Osteoblast (primary cell): ENCODE measurements around the gene APPBP2. TPM values are rescaled to one million over a fixed set of nuclear protein-coding genes. Genes with fewer than 3 reads are reported as not detected.

Experiments
- DNase-seq: peaks from one replicate; pipeline ENCODE4 v3.0.0; 2011; ENCODE audit warnings: low spot score, mixed read lengths; ENCODE audit not compliant: insufficient read length; ENCODE audit errors: missing footprints
- H2AFZ ChIP-seq: 2 replicates; pipeline ENCODE4 v1.6.0; 2011; ENCODE audit warnings: mild to moderate bottlenecking, low read length
- H3K27ac ChIP-seq: 2 replicates; pipeline ENCODE4 v1.5.1; 2011; ENCODE audit warnings: mild to moderate bottlenecking, low read depth, low read length, moderate library complexity
- H3K27me3 ChIP-seq: 2 replicates; pipeline ENCODE4 v1.6.0; 2012; ENCODE audit warnings: mild to moderate bottlenecking, control low read depth, inconsistent platforms, low read length, moderate library complexity; ENCODE audit not compliant: insufficient read depth
- H3K36me3 ChIP-seq: 2 replicates; pipeline ENCODE4 v1.5.1; 2011; ENCODE audit warnings: mild to moderate bottlenecking, low read length, control low read depth, moderate library complexity; ENCODE audit not compliant: insufficient read depth
- H3K4me1 ChIP-seq: 2 replicates; pipeline ENCODE4 v1.5.1; 2011; ENCODE audit warnings: mild to moderate bottlenecking, low read length, control low read depth, moderate library complexity; ENCODE audit not compliant: insufficient read depth
- H3K4me2 ChIP-seq: 2 replicates; pipeline ENCODE4 v1.6.0; 2011; ENCODE audit warnings: mild to moderate bottlenecking, low read length; ENCODE audit not compliant: insufficient read depth
- H3K4me3 ChIP-seq: fragments of 200-600 bp; sonication (generic); 3 replicates; pipeline ENCODE4 v1.5.1; 2012; ENCODE audit warnings: mild to moderate bottlenecking, low read length, inconsistent platforms; ENCODE audit not compliant: insufficient read depth
- H3K79me2 ChIP-seq: 2 replicates; pipeline ENCODE4 v1.6.0; 2012; ENCODE audit warnings: mild to moderate bottlenecking, low read length, control low read depth, inconsistent platforms; ENCODE audit not compliant: insufficient read depth
- H3K9me3 ChIP-seq: 2 replicates; pipeline ENCODE4 v1.5.1; 2011; ENCODE audit warnings: low read depth, low read length, control low read depth
- H4K20me1 ChIP-seq: 2 replicates; pipeline ENCODE4 v1.6.0; 2012; ENCODE audit warnings: mild to moderate bottlenecking, low read length, control low read depth; ENCODE audit not compliant: insufficient read depth
- total RNA-seq: library from RNA; depleted of rRNA; stranded (reverse); fragments of >200 nt; gene quantifications from 2 replicates; pipeline ENCODE4 v1.2.3, GENCODE V29; 2012
- TF ChIP-seq, protein P1 (sequence below): IDR thresholded peaks from 2 replicates; pipeline ENCODE4 v1.5.1; 2011; ENCODE audit warnings: mild to moderate bottlenecking, low read depth, low read length, moderate library complexity; ENCODE audit errors: extremely low read depth

The APPBP2 gene
- total RNA-seq, 1 donor, result 49.9 TPM

DNA sequence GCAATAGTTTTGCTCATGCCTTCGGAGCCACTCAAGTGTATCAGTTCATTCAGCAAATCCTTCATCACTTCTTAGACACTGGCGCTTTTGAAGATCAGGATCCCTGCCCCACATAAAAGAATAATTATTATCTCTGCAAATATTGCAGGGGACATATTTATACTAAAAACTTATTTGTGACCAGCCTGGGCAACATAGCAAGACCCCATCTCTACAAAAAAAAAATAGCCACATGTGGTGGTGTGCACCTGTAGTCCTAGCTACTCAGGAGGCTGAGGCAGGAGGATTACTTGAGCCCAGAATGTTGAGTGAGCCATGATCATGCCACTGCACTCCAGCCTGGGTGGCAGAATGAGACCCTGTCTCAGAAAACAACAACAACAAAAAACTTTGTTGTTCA lies 1.7 kb upstream of the APPBP2 start:
- H3K79me2 ChIP-seq, result peaks cover 42% of the 10 kb centered on the region
- H2AFZ ChIP-seq, result no peak overlapping the region
- H3K27ac ChIP-seq, result no peak overlapping the region
- peaks cover 23% of the 10 kb centered on the region for H4K20me1 ChIP-seq
- DNase-seq, result no peak
- no peak overlapping the region for H3K4me2 ChIP-seq
- peaks cover 14% of the 10 kb centered on the region for H3K4me1 ChIP-seq
- no peaks in the 10 kb centered on the region for H3K36me3 ChIP-seq
- H3K27me3 ChIP-seq, result no peaks in the 10 kb centered on the region
- H3K9me3 ChIP-seq, result no peaks in the 10 kb centered on the region
- no peak overlapping the region for H3K4me3 ChIP-seq
- TF ChIP-seq, protein P1, sequence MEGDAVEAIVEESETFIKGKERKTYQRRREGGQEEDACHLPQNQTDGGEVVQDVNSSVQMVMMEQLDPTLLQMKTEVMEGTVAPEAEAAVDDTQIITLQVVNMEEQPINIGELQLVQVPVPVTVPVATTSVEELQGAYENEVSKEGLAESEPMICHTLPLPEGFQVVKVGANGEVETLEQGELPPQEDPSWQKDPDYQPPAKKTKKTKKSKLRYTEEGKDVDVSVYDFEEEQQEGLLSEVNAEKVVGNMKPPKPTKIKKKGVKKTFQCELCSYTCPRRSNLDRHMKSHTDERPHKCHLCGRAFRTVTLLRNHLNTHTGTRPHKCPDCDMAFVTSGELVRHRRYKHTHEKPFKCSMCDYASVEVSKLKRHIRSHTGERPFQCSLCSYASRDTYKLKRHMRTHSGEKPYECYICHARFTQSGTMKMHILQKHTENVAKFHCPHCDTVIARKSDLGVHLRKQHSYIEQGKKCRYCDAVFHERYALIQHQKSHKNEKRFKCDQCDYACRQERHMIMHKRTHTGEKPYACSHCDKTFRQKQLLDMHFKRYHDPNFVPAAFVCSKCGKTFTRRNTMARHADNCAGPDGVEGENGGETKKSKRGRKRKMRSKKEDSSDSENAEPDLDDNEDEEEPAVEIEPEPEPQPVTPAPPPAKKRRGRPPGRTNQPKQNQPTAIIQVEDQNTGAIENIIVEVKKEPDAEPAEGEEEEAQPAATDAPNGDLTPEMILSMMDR, result no peak

DNA sequence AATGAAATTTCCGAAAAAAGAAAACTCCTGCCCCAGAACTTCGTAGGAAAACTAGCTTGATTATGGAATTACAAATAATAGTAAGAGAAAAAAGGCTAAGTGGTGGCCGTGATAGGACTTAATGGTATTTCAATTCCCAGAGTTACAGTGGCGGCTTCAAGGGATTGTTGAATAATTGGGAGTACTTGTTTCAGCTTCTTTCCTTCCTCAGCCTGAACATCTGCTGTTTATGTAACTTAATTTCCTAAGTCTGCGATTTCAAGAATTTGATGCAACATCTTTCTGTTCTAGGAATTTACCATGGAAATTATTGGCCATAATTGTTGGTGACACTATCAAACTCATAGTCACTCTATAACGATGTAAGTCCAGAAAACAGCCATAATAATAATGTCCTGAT lies 684 bp upstream of the APPBP2 start:
- Histone ChIP-seq H2AFZ (peak overlapping the region; percentile 83), H4K20me1 (peaks cover 33% of the 10 kb centered on the region), H3K79me2 (peaks cover 52% of the 10 kb centered on the region)

DNA sequence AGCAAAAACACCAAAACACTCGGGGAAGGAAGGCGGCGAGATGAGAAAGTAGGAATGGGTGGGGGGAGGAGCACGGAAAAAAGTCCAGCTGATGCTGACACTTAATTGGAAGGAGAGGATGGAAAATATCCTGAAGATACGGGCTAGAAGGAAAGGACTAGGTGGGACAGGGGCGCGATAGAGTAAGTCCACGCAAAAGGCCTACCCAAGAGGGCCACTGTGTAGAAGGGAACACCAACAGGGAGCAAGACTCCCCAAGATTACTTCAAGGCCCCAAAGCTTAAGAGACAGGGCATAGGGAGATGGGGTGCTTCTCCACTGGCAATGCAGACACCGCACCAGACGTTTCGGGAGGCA lies 736 bp downstream of the APPBP2 start:
- H3K36me3 ChIP-seq, result peaks cover under 1% of the 10 kb centered on the region
- peaks cover 66% of the 10 kb centered on the region for H3K79me2 ChIP-seq
- H3K4me3 ChIP-seq, result peak overlapping the region; percentile 87
- TF ChIP-seq, protein P1, result no peak
- H2AFZ ChIP-seq, result peak overlapping the region; percentile 83
- peaks cover 44% of the 10 kb centered on the region for H4K20me1 ChIP-seq
- peak overlapping the region; percentile 89 for H3K4me2 ChIP-seq
- H3K9me3 ChIP-seq, result no peaks in the 10 kb centered on the region
- H3K4me1 ChIP-seq, result peaks cover 14% of the 10 kb centered on the region
- H3K27ac ChIP-seq, result peak overlapping the region; percentile 92
- peak; percentile 71 for DNase-seq
- H3K27me3 ChIP-seq, result no peaks in the 10 kb centered on the region

More for the DNA sequence above, 684 bp upstream of the APPBP2 start:
- DNase-seq, result peak; percentile 71
- Histone ChIP-seq H3K4me3 (peak overlapping the region; percentile 87), H3K27ac (peak overlapping the region; percentile 92), H3K36me3 (no peaks in the 10 kb centered on the region), H3K9me3 (no peaks in the 10 kb centered on the region), H3K4me2 (peak overlapping the region; percentile 89), H3K27me3 (no peaks in the 10 kb centered on the region), H3K4me1 (peaks cover 14% of the 10 kb centered on the region)
- TF ChIP-seq, protein P1, result no peak

DNA sequence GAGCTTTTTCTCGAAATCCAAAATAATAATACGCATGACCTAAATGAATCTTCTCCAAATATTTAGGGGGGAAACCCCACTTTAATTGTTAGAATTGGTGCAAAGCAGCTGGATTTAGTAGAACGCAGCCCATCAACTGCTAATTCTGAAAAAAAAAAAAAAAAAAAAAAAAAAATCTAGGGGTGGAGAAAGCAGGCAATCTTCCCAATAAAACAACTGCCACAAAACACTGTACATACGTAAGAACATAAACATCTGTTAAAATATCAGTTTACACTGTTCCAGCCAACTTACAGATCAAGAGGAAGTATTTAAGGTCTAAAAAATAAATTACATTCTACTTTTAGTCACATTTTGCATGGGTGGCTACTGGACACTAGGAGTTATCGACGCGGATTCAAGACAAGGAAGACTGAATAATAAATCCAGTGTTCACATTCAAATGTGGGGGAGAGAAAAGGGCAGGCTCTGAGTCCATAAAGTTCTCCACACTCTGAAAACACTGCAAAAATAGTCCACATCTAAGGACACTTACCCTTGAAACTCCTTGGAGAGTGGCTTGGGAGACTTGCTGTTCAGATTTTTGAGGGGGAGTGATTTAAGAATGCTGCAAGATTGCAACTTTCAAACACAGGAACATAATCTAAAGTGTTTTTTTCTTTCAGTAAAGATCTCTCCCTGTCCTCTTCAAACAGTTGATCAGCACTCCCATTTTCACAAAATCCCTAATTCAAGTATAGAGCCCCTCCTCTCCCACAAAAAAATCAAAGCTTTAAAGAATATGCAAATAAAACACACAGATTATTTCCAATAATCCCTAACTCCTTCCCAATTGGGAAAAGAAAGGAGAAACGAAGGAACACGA lies 1.3 kb downstream of the APPBP2 start:
- H3K79me2 ChIP-seq, result peaks cover 72% of the 10 kb centered on the region
- H3K4me2 ChIP-seq, result peak overlapping the region; percentile 89
- H3K4me3 ChIP-seq, result peak overlapping the region; percentile 87
- H2AFZ ChIP-seq, result peak overlapping the region; percentile 83
- peak overlapping the region; percentile 92 for H3K27ac ChIP-seq
- H3K4me1 ChIP-seq, result peaks cover 14% of the 10 kb centered on the region
- peaks cover 7% of the 10 kb centered on the region for H3K36me3 ChIP-seq
- no peaks in the 10 kb centered on the region for H3K27me3 ChIP-seq
- peak; percentile 32 for DNase-seq
- H3K9me3 ChIP-seq, result no peaks in the 10 kb centered on the region
- TF ChIP-seq, protein P1, result no peak
- H4K20me1 ChIP-seq, result peaks cover 47% of the 10 kb centered on the region
